Gastrocnemius medialis (tissue), 4 donors: ENCODE data around the gene CYGB.

Experiments used
- POLR2A ChIP-seq, 2 donors: fragments of 450-650 bp; IDR thresholded peaks; one replicate each; pipeline ENCODE4 v1.6.1; 2017; ENCODE audit warnings: antibody characterized with exemption in 2 of 2, mild to moderate bottlenecking in 2 of 2, moderate library complexity in 2 of 2
- TF ChIP-seq, protein P1 (sequence below), 5 experiments: fragments of 450-650 bp in 3 of 5; fragments of 200-600 bp in 2 of 5; sonication (generic) in 2 of 5; IDR thresholded peaks in 4 of 5; conservative IDR thresholded peaks in 1 of 5; 1 replicate in 4 of 5; 2 replicates in 1 of 5; pipeline ENCODE4 v1.5.1; 2016 to 2019; ENCODE audit warnings: antibody characterized with exemption in 5 of 5, mild to moderate bottlenecking in 3 of 5, moderate library complexity in 3 of 5

GRCh38 chr17:76524598-76525512 is 12.7 kb downstream of the CYGB start:
- TF ChIP-seq, protein P1, sequence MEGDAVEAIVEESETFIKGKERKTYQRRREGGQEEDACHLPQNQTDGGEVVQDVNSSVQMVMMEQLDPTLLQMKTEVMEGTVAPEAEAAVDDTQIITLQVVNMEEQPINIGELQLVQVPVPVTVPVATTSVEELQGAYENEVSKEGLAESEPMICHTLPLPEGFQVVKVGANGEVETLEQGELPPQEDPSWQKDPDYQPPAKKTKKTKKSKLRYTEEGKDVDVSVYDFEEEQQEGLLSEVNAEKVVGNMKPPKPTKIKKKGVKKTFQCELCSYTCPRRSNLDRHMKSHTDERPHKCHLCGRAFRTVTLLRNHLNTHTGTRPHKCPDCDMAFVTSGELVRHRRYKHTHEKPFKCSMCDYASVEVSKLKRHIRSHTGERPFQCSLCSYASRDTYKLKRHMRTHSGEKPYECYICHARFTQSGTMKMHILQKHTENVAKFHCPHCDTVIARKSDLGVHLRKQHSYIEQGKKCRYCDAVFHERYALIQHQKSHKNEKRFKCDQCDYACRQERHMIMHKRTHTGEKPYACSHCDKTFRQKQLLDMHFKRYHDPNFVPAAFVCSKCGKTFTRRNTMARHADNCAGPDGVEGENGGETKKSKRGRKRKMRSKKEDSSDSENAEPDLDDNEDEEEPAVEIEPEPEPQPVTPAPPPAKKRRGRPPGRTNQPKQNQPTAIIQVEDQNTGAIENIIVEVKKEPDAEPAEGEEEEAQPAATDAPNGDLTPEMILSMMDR (IDR thresholded peaks at IDR 0.05 in 4 of 5, conservative IDR thresholded peaks at IDR 0.05 in 1 of 5), result no peak
- TF ChIP-seq POLR2A (IDR thresholded peaks at IDR 0.05), result no peak
